DMS79 treated with DMSO at 0.1 percent for 48 hours (cell line): ENCODE measurements around the gene FZD2.
A peak's percentile ranks its signal among the peaks of the same experiment; 100 is the strongest.
"Not testable (repeated sequence)": the region's sequence is repeated elsewhere in the genome, so short reads cannot be mapped to it uniquely, and the experiment has no call there.

ENCODE experiments used
- DNase-seq: peaks from one replicate; lab custom pipeline; 2025; lab: John Stamatoyannopoulos, UW

Gene FZD2

DNA sequence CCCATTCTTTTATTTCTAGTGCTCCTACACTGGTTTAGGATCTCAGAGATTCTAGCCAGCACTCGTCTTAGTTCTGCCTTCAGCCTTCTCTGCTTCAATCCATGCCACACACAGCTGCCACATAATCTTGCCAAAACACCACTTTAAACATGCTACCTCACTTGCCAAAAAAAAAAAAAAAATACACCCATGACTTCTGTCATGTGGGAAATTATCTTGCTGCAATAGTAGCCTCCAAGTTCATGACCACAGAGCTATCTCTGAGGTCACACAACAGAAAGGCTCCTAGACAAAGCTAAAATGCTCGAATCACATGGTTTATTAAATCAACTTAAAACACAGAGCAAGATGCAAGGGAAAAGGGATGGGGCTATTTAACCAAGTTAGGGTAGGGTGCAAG is 18.1 kb downstream of the FZD2 start:
- DNase-seq = no peak

DNA sequence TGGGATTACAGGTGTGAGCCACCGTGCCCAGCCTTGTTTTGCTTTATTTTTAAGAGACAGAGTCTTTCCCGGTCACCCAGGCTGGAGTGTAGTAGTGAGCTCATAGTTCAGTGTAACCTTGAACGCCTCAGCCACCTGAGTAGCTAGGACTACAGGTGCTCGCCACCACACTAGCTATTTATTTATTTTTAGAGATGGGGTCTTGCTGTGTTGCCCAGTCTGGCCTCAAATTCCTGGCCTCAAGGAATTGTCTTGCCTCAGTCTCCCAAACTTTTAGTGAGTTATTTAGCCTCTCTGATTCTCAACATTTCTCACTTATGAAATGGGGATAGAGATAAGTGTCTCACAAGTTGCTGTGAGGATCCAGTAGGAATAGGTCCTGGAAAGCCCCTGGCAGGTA is 21.7 kb downstream of the FZD2 start:
- no peak for DNase-seq

DNA sequence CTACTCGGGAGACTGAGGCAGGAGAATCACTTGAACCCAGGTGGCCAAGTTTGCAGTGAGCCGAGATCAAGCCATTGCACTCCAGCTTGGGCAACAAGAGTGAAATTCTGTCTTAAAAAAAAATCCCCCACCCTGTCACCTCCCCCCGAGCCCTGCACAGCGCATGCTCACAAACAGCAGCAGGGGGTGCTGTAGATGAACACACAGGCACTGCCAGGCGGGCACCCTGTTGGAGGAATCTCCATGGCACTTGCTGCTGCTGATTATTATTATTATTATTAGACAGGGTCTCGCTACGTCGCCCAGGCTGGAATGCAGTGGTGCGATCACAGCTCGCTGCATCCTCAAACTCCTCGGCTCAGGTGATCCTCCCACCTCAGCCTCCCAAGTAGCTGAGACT is 24.6 kb downstream of the FZD2 start:
- no peak for DNase-seq

DNA sequence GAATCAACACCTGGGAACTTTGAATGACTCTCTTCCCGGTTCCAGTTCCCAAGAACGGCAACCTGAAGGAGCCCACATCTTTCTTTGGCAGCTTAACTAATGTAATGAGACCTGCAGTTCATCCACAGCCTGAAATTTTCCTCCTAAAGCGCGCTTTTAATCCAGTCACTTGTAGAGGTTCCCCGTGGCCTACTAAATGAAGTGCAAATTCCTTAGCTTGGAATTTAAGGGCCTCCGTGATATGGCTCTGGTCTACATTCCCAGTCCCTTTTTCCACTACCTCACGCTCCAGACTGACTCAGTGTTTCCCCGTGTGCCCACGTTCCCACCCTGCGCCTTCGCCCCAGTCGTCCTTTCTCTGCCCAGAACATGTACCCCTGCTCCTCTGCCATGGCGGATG is 27.2 kb downstream of the FZD2 start:
- no peak for DNase-seq

DNA sequence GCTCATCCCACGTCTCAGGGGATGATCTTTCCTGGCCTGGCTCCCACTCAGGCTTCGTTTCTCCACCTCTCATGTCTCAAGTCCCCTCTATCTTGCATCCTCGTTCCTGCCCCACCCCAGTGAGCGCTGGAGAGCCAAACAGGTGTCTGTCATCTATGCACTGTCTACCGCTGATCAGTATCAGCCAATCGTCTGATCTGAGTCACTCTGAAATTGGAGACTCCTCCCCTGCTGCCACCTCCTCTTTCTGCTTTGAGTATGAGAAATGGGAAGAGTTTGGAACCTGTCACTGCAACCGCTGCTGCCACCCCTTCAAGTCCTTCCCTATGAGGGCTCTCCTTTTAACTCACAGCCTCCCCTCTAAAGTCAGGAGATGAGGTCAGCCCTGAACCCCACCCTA is 28.0 kb downstream of the FZD2 start:
- DNase-seq = no peak

DNA sequence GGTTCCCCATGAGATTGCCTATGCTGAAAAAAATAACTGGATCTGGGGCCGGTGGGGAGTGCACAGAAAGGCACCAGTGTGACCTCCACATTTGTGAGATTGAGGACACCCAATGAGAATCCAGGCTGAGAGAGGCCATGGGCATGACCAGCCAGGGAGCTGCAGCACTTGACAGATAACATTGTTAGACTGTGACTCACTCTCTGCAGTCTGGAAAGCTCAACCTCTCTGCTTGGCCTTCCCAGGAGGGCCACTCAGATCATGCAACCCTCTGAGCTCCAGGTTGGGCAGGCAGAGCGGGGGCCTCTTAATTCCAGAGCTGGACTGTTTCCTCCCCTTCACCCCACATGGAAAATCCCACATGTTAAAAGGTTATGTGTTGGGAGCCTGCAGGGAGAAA is 30.1 kb downstream of the FZD2 start:
- no peak for DNase-seq

DNA sequence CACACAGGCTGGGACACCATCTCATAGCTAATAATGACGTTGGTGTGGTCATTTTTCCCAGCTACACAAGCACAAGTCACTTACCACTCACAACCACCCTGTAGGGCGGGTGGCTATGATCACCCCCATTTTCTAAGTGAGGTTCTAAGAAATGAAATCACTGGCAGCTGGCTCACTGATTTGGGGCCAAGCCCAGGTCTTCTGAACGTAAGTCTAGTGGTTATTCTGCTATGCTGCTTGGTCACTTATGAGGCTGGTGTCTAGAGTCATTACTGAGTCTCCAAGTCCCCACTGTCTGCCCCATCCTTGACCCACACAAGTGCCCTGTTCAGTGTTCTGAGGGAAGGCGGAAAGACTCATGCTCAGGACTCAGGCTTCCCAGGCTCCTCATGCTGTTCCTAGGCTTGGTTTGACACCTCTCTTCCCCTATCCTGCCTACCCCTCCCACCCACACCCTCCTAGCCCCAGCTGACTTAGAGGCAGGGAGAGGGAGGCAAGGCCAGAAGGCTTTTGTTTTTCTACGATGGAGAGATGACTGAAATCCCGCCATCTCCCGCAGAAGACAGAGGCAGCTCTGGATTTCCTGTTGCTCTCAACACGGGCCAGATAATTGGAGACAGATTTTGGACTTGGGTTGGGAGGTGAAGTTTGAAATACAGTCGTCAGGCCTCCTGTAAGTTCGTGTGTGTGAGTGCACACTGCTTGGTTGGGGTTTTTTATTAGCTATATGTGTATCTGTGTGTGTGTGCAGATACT is 32.2 kb downstream of the FZD2 start:
- DNase-seq = no peak

DNA sequence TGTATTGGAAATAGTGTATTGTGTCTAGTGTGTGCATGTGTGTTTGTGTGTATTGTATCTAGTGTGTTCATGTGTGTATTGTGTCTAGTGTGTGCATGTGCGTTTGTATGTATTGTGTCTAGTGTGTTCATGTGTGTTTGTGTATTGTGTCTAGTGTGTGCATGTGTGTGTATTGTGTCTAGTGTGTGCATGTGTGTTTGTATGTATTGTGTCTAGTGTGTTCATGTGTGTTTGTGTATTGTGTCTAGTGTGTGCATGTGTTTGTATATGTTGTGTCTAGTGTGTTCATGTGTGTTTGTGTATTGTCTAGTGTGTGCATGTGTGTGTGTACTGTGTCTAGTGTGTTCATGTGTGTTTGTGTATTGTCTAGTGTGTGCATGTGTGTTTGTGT is 32.8 kb downstream of the FZD2 start:
- DNase-seq = not testable (repeated sequence)

DNA sequence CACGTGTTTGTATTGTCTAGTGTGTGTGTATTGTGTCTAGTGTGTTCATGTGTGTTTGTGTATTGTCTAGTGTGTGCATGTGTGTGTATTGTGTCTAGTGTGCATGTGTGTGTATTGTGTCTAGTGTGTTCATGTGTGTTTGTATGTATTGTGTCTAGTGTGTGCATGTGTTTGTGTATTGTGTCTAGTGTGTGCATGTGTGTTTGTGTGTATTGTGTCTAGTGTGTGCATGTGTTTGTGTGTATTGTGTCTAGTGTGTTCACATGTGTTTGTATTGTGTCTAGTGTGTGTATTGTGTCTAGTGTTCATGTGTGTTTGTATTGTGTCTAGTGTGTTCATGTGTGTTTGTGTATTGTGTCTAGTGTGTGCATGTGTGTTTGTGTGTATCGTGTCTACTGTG is 33.5 kb downstream of the FZD2 start:
- DNase-seq = not testable (repeated sequence)

GRCh38 chr17:44591206-44591605 is 33.9 kb downstream of the FZD2 start:
- no peak for DNase-seq

DNA sequence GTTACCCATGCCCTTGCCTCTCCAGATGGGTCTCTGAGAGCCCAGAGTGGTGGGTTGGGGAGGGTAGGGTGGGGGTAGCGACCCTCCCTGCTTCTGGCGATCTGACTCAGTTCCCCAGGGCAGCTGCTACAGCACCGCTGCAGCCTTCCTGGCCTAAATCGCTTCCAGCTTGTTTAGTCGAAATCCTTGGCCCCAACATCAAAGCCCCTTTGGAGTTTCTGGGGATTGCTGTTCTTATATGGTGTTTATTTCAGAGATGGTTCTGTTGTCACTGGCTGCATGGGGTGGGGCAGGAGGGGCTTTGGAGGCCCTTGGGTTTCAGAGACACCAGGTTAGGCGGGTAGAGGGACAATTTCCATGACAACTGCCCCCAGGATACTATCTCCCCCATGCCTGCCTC is 35.9 kb downstream of the FZD2 start:
- DNase-seq = no peak

DNA sequence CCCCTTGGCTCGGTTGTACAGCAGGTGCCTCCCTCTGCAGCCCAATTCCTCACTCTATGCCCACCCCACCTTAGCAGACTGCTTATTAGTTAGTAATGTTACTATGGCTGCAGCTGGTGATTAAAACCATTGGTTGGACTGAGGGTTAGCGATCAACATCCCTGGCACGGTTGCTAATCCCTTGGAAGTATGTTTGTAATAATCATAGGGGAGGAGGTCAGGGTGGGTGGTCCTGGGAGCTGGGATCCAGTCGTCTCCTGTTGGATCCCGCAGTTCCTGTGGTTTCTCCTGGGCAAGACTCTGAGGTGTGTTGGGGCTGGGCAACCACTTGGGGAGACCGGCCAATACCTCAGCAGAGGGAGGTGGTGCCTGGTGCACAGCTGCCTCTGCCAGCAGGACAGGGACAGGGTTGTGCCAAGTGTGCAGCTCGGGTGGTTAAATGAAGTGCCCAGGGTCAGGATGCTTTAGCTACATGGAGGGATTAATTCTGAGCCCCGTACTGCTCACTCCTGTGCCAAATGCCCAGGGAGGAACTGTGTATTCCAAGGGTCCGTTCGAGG is 38.0 kb downstream of the FZD2 start:
- no peak for DNase-seq

- no peak for DNase-seq
Measured at GRCh38 chr17:44598329-44598728, 41.0 kb downstream of the FZD2 start.

DNA sequence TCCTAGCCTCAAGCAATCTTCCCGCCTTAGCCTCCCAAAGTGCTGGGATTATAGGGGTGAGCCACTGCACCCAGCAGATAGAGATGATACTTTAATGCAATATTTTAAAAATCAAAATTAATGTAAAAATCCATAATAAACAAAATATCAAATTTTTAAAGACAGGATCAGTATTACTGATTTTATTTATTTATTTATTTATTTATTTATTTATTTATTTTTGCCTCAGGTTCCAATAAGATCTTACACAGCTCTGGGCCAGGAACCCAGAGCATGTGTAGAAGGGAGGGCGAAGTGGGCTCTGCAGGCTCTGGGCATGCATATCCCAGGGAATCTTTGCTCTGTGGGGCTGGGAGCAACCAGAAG is 41.6 kb downstream of the FZD2 start:
- no peak for DNase-seq

- peak; percentile 32 for DNase-seq
Measured at GRCh38 chr17:44599298-44600175, 42.3 kb downstream of the FZD2 start.

- no peak for DNase-seq
Measured at GRCh38 chr17:44601539-44601938, 44.3 kb downstream of the FZD2 start.

- no peak for DNase-seq
Measured at GRCh38 chr17:44601973-44602372, 44.7 kb downstream of the FZD2 start.

DNA sequence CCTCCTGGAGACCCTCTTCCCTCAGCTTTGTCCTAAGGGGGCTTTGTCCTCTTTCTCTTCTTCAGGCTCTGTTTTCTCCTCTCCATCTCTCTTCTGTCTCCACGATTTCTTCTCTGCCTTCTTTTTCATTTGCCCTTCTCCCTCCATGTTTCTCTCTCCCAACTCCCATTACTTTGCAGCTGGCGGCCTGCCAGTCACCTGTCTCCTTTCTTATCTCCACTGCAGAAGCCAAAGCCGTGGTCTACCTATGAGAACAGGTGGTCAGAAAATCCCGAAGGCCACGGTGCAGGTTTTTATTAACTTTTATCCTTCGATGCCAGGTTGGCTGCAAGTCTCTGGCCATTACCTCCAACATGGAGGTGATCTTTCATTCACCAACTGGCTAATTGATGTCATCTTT is 45.1 kb downstream of the FZD2 start:
- DNase-seq = peak; percentile 20

DNA sequence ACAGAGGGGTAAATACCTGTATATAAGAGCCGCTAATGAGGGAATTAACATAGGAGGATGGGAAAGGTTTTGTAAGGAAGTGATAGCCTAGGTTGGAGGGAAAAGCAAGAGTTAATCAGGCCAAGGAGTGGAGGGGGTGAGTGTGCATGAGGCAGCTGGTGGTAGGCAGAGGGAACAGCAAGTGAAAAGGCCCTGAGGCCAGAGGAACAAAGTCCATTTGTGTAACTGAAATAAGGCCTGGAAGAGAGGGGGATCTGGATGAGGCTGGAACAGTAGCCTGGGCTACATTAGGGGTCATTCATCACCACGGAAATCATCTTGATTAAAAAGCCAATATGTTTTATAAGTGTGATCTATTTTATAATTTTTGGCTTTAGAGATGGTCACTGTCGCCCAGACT is 45.7 kb downstream of the FZD2 start:
- no peak for DNase-seq

DNA sequence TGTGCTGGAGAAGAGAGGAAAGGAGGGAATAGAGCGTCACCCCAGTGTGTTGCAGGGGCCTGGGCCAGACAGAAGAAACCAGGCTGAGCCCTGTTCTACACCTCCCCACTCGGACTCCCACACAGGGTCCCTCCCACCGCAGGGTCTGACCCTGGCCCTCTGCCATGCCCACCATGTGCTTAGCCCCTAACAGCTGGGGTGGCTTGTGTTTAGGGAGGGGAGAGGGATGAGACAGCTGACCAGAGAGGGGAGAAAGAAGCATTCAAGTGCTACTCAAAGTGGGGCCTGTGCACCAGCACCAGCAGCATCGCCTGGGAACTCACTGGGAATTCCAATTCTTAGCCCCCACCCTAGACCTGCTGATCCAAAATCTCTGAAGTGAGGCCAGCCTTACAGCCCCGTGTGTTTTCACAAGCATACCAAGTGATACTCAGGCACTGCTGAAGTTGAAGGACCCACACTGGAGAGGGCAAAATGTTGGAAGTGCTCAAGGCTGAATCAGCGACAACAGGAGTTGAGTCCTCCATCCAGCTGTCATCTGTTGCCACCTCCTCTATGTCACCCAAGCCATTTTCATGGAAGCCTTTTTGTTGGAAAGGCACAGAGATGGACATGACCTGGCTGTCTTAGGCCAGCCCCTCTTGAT is 47.0 kb downstream of the FZD2 start:
- no peak for DNase-seq

- DNase-seq = no peak
Measured at GRCh38 chr17:44604768-44605485, 47.6 kb downstream of the FZD2 start.

- no peak for DNase-seq
Measured at GRCh38 chr17:44606658-44607057, 49.4 kb downstream of the FZD2 start.
